HepG2 (cell line): ENCODE measurements around the gene USP9X. TPM values are rescaled to one million over a fixed set of nuclear protein-coding genes. Genes with fewer than 3 reads are reported as not detected.

Experiments
- ATAC-seq: fragments of 200-7000 bp; cut with Tn5 transposase; 3 replicates; pipeline ENCODE4 v1.9.1; 2020; ENCODE audit warnings: mild to moderate bottlenecking, moderate library complexity
- BruUV-seq: library from RNA; stranded (reverse); fragments of 400-500 nt; replicated peaks from 2 replicates; lab custom pipeline; 2021; lab: Mats Ljungman, UMichigan
- CTCF ChIA-PET: fragments of 300-600 bp; formaldehyde crosslinking; extraction: SDS; loops from one replicate; lab custom pipeline; 2021; ENCODE audit warnings: low total read pairs, inconsistent platforms, low intra/inter-chr PET ratio; lab: Yijun Ruan, JAX
- POLR2A ChIA-PET: fragments of 350-600 bp; sonication (Branson Sonifier 250); formaldehyde crosslinking; loops from one replicate; lab custom pipeline; 2020; ENCODE audit warnings: antibody characterized with exemption, inconsistent platforms; lab: Yijun Ruan, JAX
- DNase-seq: peaks from one replicate; pipeline ENCODE4 v3.0.0-alpha.2; 2015; ENCODE audit warnings: low spot score
- FAIRE-seq: peaks from 3 replicates; lab custom pipeline; 2011; peaks lifted over from hg19 to GRCh38; lab: Jason Lieb, UNC
- H2AFZ ChIP-seq: one replicate; pipeline ENCODE4 v1.6.1; 2011; ENCODE audit warnings: low read length, inconsistent platforms
- H3K27ac ChIP-seq: fragments of 300-600 bp; 3 replicates; pipeline ENCODE4 v1.8.0; 2011; ENCODE audit warnings: mixed run types, mild to moderate bottlenecking, mixed read lengths, low read length, inconsistent platforms; ENCODE audit not compliant: insufficient read depth; ENCODE audit errors: extremely low read length
- H3K27me3 ChIP-seq, 2 experiments: fragments of 200-600 bp in 1 of 2; 2 replicates in 1 of 2; 3 replicates in 1 of 2; pipeline versions ENCODE4 v1.6.0 to v1.8.0; 2011; ENCODE audit warnings: low read length in 2 of 2, mild to moderate bottlenecking in 2 of 2, moderate library complexity in 2 of 2, inconsistent platforms in 1 of 2; ENCODE audit not compliant: insufficient read depth in 2 of 2, control insufficient read depth in 1 of 2
- H3K36me3 ChIP-seq, 2 experiments: fragments of 200-600 bp in 1 of 2; replicated peaks in 1 of 2; 2 replicates in 1 of 2; 3 replicates in 1 of 2; pipeline versions ENCODE4 v1.5.1 to v1.8.0; 2011; ENCODE audit warnings: low read length in 2 of 2, inconsistent platforms in 1 of 2; ENCODE audit not compliant: insufficient read depth in 2 of 2, control insufficient read depth in 1 of 2
- H3K4me1 ChIP-seq: 2 replicates; pipeline ENCODE4 v1.5.1; 2012; ENCODE audit warnings: low read length, inconsistent platforms; ENCODE audit not compliant: insufficient read depth
- H3K4me2 ChIP-seq: 2 replicates; pipeline ENCODE4 v1.6.0; 2011; ENCODE audit warnings: low read depth, low read length, inconsistent platforms
- H3K4me3 ChIP-seq, 3 experiments: fragments of 200-600 bp in 1 of 3; sonication (generic), shearing (Covaris generic) in 1 of 3; replicated peaks in 1 of 3; 2 replicates each; pipeline ENCODE4 v1.5.1; 2011 to 2016; ENCODE audit warnings: low read length in 3 of 3, inconsistent platforms in 2 of 3, low read depth in 2 of 3, mild to moderate bottlenecking in 2 of 3, control low read depth in 1 of 3, mixed read lengths in 1 of 3; ENCODE audit not compliant: insufficient read depth in 1 of 3
- H3K79me2 ChIP-seq: one replicate; pipeline ENCODE4 v1.6.1; 2011; ENCODE audit warnings: low read length, inconsistent platforms; ENCODE audit not compliant: insufficient read depth
- H3K9ac ChIP-seq: 2 replicates; pipeline ENCODE4 v1.6.0; 2011; ENCODE audit warnings: mild to moderate bottlenecking, low read depth, low read length, inconsistent platforms; ENCODE audit not compliant: insufficient read depth
- H3K9me3 ChIP-seq: 2 replicates; pipeline ENCODE4 v1.5.1; 2012; ENCODE audit warnings: mild to moderate bottlenecking, low read length
- H4K20me1 ChIP-seq: 2 replicates; pipeline ENCODE4 v1.6.0; 2011; ENCODE audit warnings: inconsistent platforms, mild to moderate bottlenecking, low read length, moderate library complexity; ENCODE audit not compliant: insufficient read depth
- DR1 ChIP-seq: sonication (generic); formaldehyde crosslinking; IDR thresholded peaks from 2 replicates; pipeline ENCODE4 v1.8.0; 2021; ENCODE audit warnings: mild to moderate bottlenecking, missing genetic modification reagents, inconsistent platforms
- EED ChIP-seq: sonication (generic); formaldehyde crosslinking; IDR thresholded peaks from 2 replicates; pipeline ENCODE4 v1.5.0; 2020; ENCODE audit warnings: mild to moderate bottlenecking, missing genetic modification reagents
- HOXD1 ChIP-seq: sonication (generic); formaldehyde crosslinking; IDR thresholded peaks from 2 replicates; pipeline ENCODE4 v1.5.0; 2020; ENCODE audit warnings: missing genetic modification reagents
- KAT8 ChIP-seq: IDR thresholded peaks from 2 replicates; pipeline ENCODE4 v1.6.1; 2016; ENCODE audit warnings: missing genetic modification reagents, missing compliant biosample characterization
- MEIS1 ChIP-seq: sonication (generic); formaldehyde crosslinking; IDR thresholded peaks from 2 replicates; pipeline ENCODE4 v1.9.0; 2021; ENCODE audit warnings: mild to moderate bottlenecking, missing genetic modification reagents, moderate library complexity, borderline replicate concordance
- NRL ChIP-seq: sonication (generic); formaldehyde crosslinking; IDR thresholded peaks from 2 replicates; pipeline ENCODE4 v1.5.0; 2020; ENCODE audit warnings: missing genetic modification reagents, mild to moderate bottlenecking, moderate library complexity, borderline replicate concordance
- PAX8 ChIP-seq: sonication (generic); formaldehyde crosslinking; IDR thresholded peaks from 2 replicates; pipeline ENCODE4 v1.8.0; 2022; ENCODE audit warnings: mild to moderate bottlenecking, missing genetic modification reagents, borderline replicate concordance
- PHF21A ChIP-seq: sonication (generic); formaldehyde crosslinking; IDR thresholded peaks from 2 replicates; pipeline ENCODE4 v1.5.0; 2020; ENCODE audit warnings: mild to moderate bottlenecking, missing genetic modification reagents
- PITX1 ChIP-seq: sonication (generic); formaldehyde crosslinking; IDR thresholded peaks from 2 replicates; pipeline ENCODE4 v1.5.1; 2020; ENCODE audit warnings: mild to moderate bottlenecking, missing genetic modification reagents
- RBAK ChIP-seq: sonication (generic); formaldehyde crosslinking; IDR thresholded peaks from 2 replicates; pipeline ENCODE4 v1.5.1; 2020; ENCODE audit warnings: mild to moderate bottlenecking, missing genetic modification reagents
- SRSF1 ChIP-seq: fragments of 200-400 bp; formaldehyde crosslinking; optimal IDR thresholded peaks from 2 replicates; pipeline ENCODE3; 2017; ENCODE audit warnings: mild to moderate bottlenecking, low read depth, low read length, moderate library complexity
- SUZ12 ChIP-seq: fragments of 150-350 bp; IDR thresholded peaks from 2 replicates; pipeline ENCODE4 v1.6.1; 2014; ENCODE audit warnings: low read depth, low read length
- ZNF446 ChIP-seq: sonication (generic); formaldehyde crosslinking; IDR thresholded peaks from 2 replicates; pipeline ENCODE4 v1.5.0; 2020; ENCODE audit warnings: mild to moderate bottlenecking, missing genetic modification reagents
- ZNF460 ChIP-seq: sonication (generic); formaldehyde crosslinking; IDR thresholded peaks from 2 replicates; pipeline ENCODE4 v1.5.1; 2020; ENCODE audit warnings: missing genetic modification reagents, mild to moderate bottlenecking, borderline replicate concordance
- ZNF501 ChIP-seq: sonication (generic); formaldehyde crosslinking; IDR thresholded peaks from 2 replicates; pipeline ENCODE4 v1.5.1; 2020; ENCODE audit warnings: mild to moderate bottlenecking, moderate library complexity, missing genetic modification reagents
- ZNF549 ChIP-seq: sonication (generic); formaldehyde crosslinking; IDR thresholded peaks from 2 replicates; pipeline ENCODE4 v1.5.0; 2020; ENCODE audit warnings: missing genetic modification reagents
- ZNF850 ChIP-seq: sonication (generic); formaldehyde crosslinking; conservative IDR thresholded peaks from 2 replicates; pipeline ENCODE4 v1.9.0; 2021; ENCODE audit warnings: mild to moderate bottlenecking, missing genetic modification reagents
- WGBS: methylation state at CpG from one replicate; pipeline ENCODE4 v1.1.6; 2017; ENCODE audit warnings: low lambda C conversion rate; 5-methylcytosine and 5-hydroxymethylcytosine counted together
- in situ Hi-C: cut with HindIII; loops from 2 replicates; pipeline ENCODE4 v1.10.0; 2017; ENCODE audit warnings: low pct_unique_long_range_greater_than_20kb; ENCODE audit not compliant: extremely low pct_ligation_motif_present
- intact Hi-C: fragments of 100-400 bp; cut with micrococcal nuclease; formaldehyde crosslinking; loops from one replicate; pipeline ENCODE4 v1.10.0; 2022; ENCODE audit not compliant: unreplicated experiment
- polyA plus RNA-seq, 8 experiments: library from polyadenylated mRNA; depleted of rRNA in 3 of 8; stranded (reverse) in 7 of 8; unstranded in 1 of 8; fragments of >200 nt; fragmentation: Illumina TruSeq in 4 of 8; extraction: Trizol in 4 of 8; gene quantifications; 2 replicates each; pipeline versions ENCODE4 v1.2.1 to v1.2.3, GENCODE V29; 2011 to 2016; ENCODE audit warnings: low read depth in 4 of 8, missing spikeins in 1 of 8, mixed read lengths in 1 of 8; ENCODE audit not compliant: insufficient read depth in 1 of 8
- total RNA-seq, 5 experiments: library from RNA; depleted of rRNA; stranded (reverse); fragments of >200 nt; fragmentation: Illumina TruSeq; extraction: Trizol; gene quantifications; 2 replicates each; pipeline ENCODE4 v1.2.3, GENCODE V29; 2016; ENCODE audit warnings: low read depth in 1 of 5
- TF ChIP-seq, protein P1 (sequence below): sonication (generic); formaldehyde crosslinking; IDR thresholded peaks from 2 replicates; pipeline ENCODE4 v1.4.0; 2020; ENCODE audit warnings: missing genetic modification reagents
- TF ChIP-seq, protein P2 (sequence below): sonication (generic); formaldehyde crosslinking; IDR thresholded peaks from 2 replicates; pipeline ENCODE4 v1.8.0; 2022; ENCODE audit warnings: missing genetic modification reagents, mild to moderate bottlenecking, inconsistent platforms, borderline replicate concordance
- TF ChIP-seq, protein P3 (sequence below): sonication (generic); formaldehyde crosslinking; IDR thresholded peaks from 2 replicates; pipeline ENCODE4 v1.5.0; 2020; ENCODE audit warnings: mild to moderate bottlenecking, missing genetic modification reagents

USP9X gene
- total and polyA plus RNA-seq, 2 of the 13 experiments (the other 11 are each of a cell fraction or from before 2014, with no cell fraction given), result 22.2 to 40.5 TPM

- Histone ChIP-seq H3K27me3 (no peaks in the 10 kb centered on the region), H3K79me2 (no peaks in the 10 kb centered on the region), H3K4me2 (no peak overlapping the region), H3K27ac (no peak overlapping the region), H2AFZ (no peak overlapping the region), H3K4me1 (no peaks in the 10 kb centered on the region), H3K9ac (no peak overlapping the region), H3K36me3 (no peaks in the 10 kb centered on the region), H3K9me3 (no peaks in the 10 kb centered on the region), H4K20me1 (no peaks in the 10 kb centered on the region), H3K4me3 (no peak overlapping the region)
- ChIA-PET CTCF (no interaction called here), POLR2A (no interaction called here)
- ATAC-seq (no peak), FAIRE-seq (no peak), DNase-seq (no peak)
- in situ Hi-C loops (no loop called here), intact Hi-C loops (no loop called here)
- no peak for TF ChIP-seq ZNF549
- TF ChIP-seq, protein P1, sequence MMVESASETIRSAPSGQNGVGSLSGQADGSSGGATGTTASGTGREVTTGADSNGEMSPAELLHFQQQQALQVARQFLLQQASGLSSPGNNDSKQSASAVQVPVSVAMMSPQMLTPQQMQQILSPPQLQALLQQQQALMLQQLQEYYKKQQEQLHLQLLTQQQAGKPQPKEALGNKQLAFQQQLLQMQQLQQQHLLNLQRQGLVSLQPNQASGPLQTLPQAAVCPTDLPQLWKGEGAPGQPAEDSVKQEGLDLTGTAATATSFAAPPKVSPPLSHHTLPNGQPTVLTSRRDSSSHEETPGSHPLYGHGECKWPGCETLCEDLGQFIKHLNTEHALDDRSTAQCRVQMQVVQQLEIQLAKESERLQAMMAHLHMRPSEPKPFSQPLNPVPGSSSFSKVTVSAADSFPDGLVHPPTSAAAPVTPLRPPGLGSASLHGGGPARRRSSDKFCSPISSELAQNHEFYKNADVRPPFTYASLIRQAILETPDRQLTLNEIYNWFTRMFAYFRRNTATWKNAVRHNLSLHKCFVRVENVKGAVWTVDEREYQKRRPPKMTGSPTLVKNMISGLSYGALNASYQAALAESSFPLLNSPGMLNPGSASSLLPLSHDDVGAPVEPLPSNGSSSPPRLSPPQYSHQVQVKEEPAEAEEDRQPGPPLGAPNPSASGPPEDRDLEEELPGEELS (CRISPR knock-in tag), result no peak
- no peak for TF ChIP-seq SRSF1
- no peak for TF ChIP-seq EED (CRISPR knock-in tag)
- no peak for TF ChIP-seq ZNF460 (CRISPR knock-in tag)
- TF ChIP-seq, protein P2, sequence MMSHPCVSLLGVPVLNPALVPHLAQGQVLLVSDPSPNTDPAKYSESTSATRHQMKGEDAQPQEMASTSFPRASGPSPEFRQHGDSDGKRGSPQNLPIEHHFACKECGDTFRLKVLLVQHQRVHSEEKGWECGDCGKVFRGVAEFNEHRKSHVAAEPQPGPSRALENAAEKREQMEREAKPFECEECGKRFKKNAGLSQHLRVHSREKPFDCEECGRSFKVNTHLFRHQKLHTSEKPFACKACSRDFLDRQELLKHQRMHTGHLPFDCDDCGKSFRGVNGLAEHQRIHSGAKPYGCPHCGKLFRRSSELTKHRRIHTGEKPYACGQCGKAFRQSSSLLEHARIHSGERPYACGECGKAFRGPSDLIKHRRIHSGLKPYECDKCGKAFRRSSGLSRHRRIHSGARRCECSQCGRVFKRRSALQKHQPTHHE, result no peak
- no peak for TF ChIP-seq DR1 (CRISPR knock-in tag)
- TF ChIP-seq NRL (CRISPR knock-in tag), result no peak
- TF ChIP-seq PAX8 (CRISPR knock-in tag), result no peak
- no peak for TF ChIP-seq ZNF501 (CRISPR knock-in tag)
- TF ChIP-seq, protein P3, sequence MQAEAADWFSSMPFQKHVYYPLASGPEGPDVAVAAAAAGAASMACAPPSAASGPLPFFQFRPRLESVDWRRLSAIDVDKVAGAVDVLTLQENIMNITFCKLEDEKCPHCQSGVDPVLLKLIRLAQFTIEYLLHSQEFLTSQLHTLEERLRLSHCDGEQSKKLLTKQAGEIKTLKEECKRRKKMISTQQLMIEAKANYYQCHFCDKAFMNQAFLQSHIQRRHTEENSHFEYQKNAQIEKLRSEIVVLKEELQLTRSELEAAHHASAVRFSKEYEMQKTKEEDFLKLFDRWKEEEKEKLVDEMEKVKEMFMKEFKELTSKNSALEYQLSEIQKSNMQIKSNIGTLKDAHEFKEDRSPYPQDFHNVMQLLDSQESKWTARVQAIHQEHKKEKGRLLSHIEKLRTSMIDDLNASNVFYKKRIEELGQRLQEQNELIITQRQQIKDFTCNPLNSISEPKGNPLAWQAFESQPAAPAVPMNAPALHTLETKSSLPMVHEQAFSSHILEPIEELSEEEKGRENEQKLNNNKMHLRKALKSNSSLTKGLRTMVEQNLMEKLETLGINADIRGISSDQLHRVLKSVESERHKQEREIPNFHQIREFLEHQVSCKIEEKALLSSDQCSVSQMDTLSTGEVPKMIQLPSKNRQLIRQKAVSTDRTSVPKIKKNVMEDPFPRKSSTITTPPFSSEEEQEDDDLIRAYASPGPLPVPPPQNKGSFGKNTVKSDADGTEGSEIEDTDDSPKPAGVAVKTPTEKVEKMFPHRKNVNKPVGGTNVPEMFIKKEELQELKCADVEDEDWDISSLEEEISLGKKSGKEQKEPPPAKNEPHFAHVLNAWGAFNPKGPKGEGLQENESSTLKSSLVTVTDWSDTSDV (CRISPR knock-in tag), result no peak
- no peak for TF ChIP-seq MEIS1
- no peak for TF ChIP-seq ZNF850 (CRISPR knock-in tag)
- TF ChIP-seq ZNF446, result no peak
- TF ChIP-seq PITX1 (CRISPR knock-in tag), result no peak
- no peak for TF ChIP-seq RBAK (CRISPR knock-in tag)
- no peak for TF ChIP-seq KAT8 (CRISPR knock-in tag)
- TF ChIP-seq HOXD1 (CRISPR knock-in tag), result no peak
- TF ChIP-seq PHF21A (CRISPR knock-in tag), result no peak
- TF ChIP-seq SUZ12, result no peak
- 63% methylated on average over 3 of the region's 5 CpGs for WGBS
- BruUV-seq, result no TSS peak
These were observed 17.5 kb upstream of the USP9X start for GRCh38 chrX:41067721-41068120.
